ENCODE data around the gene PIGL. TPM values are rescaled to one million over a fixed set of nuclear protein-coding genes. Genes with fewer than 3 reads are reported as not detected.

PIGL gene
- total RNA-seq, 2 donors from 2014 or later: 22.5 to 74.0 TPM

GRCh38 chr17:16243385-16243784, 26.4 kb downstream of the PIGL start:
- H3K27ac ChIP-seq: no peak overlapping the region
- no peaks in the 10 kb centered on the region for H3K27me3 ChIP-seq (replicated peaks; ENCODE audit: insufficient read depth)
- no peaks in the 10 kb centered on the region for H3K4me1 ChIP-seq (replicated peaks)
- no peak overlapping the region for H3K4me3 ChIP-seq
- intact Hi-C loops (cut with DNase I): no loop called here
- TF ChIP-seq CTCF (IDR thresholded peaks at IDR 0.05) (no peak), POLR2AphosphoS5 (IDR thresholded peaks at IDR 0.05) (no peak), POLR2A (IDR thresholded peaks at IDR 0.05) (no peak)
- H3K9me3 ChIP-seq: no peaks in the 10 kb centered on the region
- no peaks in the 10 kb centered on the region for H3K36me3 ChIP-seq
- 82% methylated on average over 5 of the region's 5 CpGs for WGBS
- no peak for DNase-seq (ENCODE audit: low spot score)

GRCh38 chr17:16243801-16244567, 27.0 kb downstream of the PIGL start:
- no peak overlapping the region for H3K27ac ChIP-seq
- WGBS: 69% methylated on average over 9 of the region's 9 CpGs
- H3K4me1 ChIP-seq (replicated peaks): no peaks in the 10 kb centered on the region
- DNase-seq (ENCODE audit: low spot score): no peak
- no peak for TF ChIP-seq POLR2AphosphoS5 (IDR thresholded peaks at IDR 0.05)
- no peaks in the 10 kb centered on the region for H3K27me3 ChIP-seq (replicated peaks; ENCODE audit: insufficient read depth)
- intact Hi-C loops (cut with DNase I): no loop called here
- no peaks in the 10 kb centered on the region for H3K36me3 ChIP-seq
- H3K9me3 ChIP-seq: no peaks in the 10 kb centered on the region
- no peak overlapping the region for H3K4me3 ChIP-seq

GRCh38 chr17:16247586-16247984, 30.6 kb downstream of the PIGL start:
- no peaks in the 10 kb centered on the region for H3K36me3 ChIP-seq
- WGBS: 99% methylated on average over 7 of the region's 7 CpGs
- no peak overlapping the region for H3K27ac ChIP-seq
- H3K9me3 ChIP-seq: no peaks in the 10 kb centered on the region
- H3K27me3 ChIP-seq (replicated peaks; ENCODE audit: insufficient read depth): no peaks in the 10 kb centered on the region
- TF ChIP-seq CTCF (IDR thresholded peaks at IDR 0.05) (no peak), POLR2AphosphoS5 (IDR thresholded peaks at IDR 0.05) (no peak), POLR2A (IDR thresholded peaks at IDR 0.05) (no peak)
- H3K4me1 ChIP-seq (replicated peaks): no peaks in the 10 kb centered on the region
- no peak for DNase-seq (ENCODE audit: low spot score)
- intact Hi-C loops (cut with DNase I): no loop called here
- H3K4me3 ChIP-seq: no peak overlapping the region

- Histone ChIP-seq H3K27ac (no peak overlapping the region), H3K36me3 (no peaks in the 10 kb centered on the region)
- TF ChIP-seq POLR2A (IDR thresholded peaks at IDR 0.05) (no peak), POLR2AphosphoS5 (IDR thresholded peaks at IDR 0.05) (no peak), CTCF (IDR thresholded peaks at IDR 0.05) (no peak)
Observed at GRCh38 chr17:16250635-16251034, 33.6 kb downstream of the PIGL start.

GRCh38 chr17:16251043-16251442, 34.0 kb downstream of the PIGL start:
- Histone ChIP-seq H3K9me3 (no peaks in the 10 kb centered on the region), H3K4me1 (replicated peaks) (peaks cover 3% of the 10 kb centered on the region), H3K36me3 (no peaks in the 10 kb centered on the region), H3K27ac (no peak overlapping the region), H3K4me3 (no peak overlapping the region), H3K27me3 (replicated peaks; ENCODE audit: insufficient read depth) (no peaks in the 10 kb centered on the region)
- intact Hi-C loops (cut with DNase I): no loop called here
- WGBS: 96% methylated on average over 6 of the region's 6 CpGs
- DNase-seq (ENCODE audit: low spot score): no peak
- TF ChIP-seq CTCF (IDR thresholded peaks at IDR 0.05) (no peak), POLR2A (IDR thresholded peaks at IDR 0.05) (no peak), POLR2AphosphoS5 (IDR thresholded peaks at IDR 0.05) (no peak)

More at GRCh38 chr17:16250635-16251034, 33.6 kb downstream of the PIGL start:
- Histone ChIP-seq H3K4me1 (replicated peaks) (no peaks in the 10 kb centered on the region), H3K9me3 (no peaks in the 10 kb centered on the region), H3K27me3 (replicated peaks; ENCODE audit: insufficient read depth) (no peaks in the 10 kb centered on the region), H3K4me3 (no peak overlapping the region)
- intact Hi-C loops (cut with DNase I): no loop called here
- 41% methylated on average over 1 of the region's 1 CpG for WGBS
- no peak for DNase-seq (ENCODE audit: low spot score)
